HG03097 (cell line): ENCODE results near the gene AGTR2.
"Not testable (repeated sequence)": the region's sequence is repeated elsewhere in the genome, so short reads cannot be mapped to it uniquely, and the experiment has no call there.

ENCODE experiments used
- ATAC-seq: cut with Tn5 transposase; IDR thresholded peaks from one replicate; pipeline ENCODE4 v1.9.1; 2021; ENCODE audit not compliant: unreplicated experiment, low FRiP score

AGTR2 gene, protein sequence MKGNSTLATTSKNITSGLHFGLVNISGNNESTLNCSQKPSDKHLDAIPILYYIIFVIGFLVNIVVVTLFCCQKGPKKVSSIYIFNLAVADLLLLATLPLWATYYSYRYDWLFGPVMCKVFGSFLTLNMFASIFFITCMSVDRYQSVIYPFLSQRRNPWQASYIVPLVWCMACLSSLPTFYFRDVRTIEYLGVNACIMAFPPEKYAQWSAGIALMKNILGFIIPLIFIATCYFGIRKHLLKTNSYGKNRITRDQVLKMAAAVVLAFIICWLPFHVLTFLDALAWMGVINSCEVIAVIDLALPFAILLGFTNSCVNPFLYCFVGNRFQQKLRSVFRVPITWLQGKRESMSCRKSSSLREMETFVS

DNA sequence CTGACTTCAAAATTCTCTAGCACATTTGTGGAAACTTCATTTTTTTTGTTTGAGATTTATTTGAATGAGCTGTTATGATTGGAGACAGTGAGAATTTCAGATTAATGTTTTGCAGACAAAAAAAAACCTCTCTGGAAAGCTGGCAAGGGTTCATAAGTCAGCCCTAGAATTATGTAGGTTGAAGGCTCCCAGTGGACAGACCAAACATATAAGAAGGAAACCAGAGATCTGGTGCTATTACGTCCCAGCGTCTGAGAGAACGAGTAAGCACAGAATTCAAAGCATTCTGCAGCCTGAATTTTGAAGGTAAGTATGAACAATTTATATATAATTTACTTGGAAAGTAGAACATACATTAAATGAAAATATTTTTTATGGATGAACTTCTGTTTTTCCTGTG lies at the start of gene AGTR2:
AGTR2 (plus strand) TSS at position 234 of the 400 bp plus-strand sequence. CDS start 1,537 bp downstream, outside the sequence.
- ATAC-seq: no peak

DNA sequence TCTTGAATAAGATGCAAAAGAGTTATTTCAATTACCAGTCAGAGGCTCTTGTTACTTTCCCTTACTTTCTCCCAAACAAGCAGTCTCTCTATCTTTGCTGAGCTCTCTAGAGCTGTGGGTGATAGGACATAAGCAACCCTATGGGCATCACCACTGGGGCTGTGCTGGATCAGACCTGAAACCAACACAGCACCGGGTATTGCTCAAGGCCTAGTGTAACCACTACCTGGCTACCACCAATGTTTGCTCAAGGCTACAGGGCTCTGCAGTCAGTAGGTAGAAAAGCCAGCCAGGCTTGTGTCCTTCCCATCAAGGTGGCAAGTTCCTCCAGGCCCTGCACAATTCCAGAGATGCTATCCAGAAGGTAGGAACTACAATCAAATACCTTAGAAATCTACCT lies 35.3 kb upstream of the AGTR2 start:
- no peak for ATAC-seq

DNA sequence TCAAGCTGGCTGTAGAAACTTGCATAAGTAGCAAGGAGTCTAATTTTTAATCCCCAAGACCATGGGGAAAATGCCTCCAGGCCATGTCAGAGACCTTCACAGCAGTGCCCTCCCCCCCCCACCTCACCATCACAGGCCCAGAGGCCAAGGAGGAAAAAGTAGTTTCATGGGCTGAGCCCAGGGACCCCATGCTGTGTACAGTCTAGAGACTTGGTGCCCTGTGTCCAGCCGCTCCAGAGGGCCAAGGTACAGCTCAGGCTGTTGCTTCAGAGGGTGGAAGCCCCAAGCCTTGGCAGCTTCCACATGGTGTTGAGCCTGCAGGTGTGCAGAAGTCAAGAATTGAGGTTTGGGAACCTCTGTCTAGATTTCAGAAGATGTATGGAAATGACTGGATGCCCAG lies 29.3 kb upstream of the AGTR2 start:
- ATAC-seq: not testable (repeated sequence)

DNA sequence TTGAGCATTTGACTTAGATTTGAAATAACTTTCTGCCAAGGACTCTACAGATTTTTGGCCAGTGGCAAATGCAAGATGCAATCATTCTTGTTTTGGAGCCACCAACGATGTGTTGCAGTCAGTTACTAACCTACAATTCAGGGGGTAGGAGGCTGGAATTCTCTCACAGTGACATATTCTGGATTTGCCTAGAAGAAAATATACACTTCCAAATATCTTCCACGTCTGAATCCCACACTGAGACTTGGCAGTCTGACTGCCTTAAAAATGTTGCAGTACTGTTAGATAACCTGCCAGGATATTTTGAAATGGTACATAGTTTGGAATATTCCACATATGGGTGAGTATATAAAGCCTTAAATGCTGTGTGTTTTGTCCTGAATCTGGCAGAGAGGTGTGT lies 27.6 kb upstream of the AGTR2 start:
- no peak for ATAC-seq

DNA sequence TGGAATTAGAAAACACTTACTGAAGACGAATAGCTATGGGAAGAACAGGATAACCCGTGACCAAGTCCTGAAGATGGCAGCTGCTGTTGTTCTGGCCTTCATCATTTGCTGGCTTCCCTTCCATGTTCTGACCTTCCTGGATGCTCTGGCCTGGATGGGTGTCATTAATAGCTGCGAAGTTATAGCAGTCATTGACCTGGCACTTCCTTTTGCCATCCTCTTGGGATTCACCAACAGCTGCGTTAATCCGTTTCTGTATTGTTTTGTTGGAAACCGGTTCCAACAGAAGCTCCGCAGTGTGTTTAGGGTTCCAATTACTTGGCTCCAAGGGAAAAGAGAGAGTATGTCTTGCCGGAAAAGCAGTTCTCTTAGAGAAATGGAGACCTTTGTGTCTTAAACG lies 2.4 kb downstream of the AGTR2 start:
- ATAC-seq: no peak

DNA sequence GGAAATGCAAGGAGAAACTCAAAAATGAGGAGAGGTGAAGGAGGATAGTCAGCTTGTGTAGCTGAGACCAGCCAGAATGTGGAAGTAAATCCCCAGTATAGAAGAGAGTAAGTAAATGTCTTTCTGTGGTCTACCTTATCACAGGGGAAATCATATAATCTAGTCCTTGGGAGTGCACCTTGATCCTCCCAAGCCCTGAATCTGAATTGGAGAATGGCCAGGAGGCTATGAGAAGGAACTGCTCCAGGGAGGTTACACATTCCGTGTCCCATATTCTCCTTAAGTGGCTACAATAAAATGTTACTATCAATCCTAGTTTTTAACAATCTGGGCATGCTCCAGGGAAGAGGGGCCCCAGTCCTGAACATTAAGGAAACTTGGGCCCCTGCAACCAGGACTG lies 10.8 kb downstream of the AGTR2 start:
- no peak for ATAC-seq

DNA sequence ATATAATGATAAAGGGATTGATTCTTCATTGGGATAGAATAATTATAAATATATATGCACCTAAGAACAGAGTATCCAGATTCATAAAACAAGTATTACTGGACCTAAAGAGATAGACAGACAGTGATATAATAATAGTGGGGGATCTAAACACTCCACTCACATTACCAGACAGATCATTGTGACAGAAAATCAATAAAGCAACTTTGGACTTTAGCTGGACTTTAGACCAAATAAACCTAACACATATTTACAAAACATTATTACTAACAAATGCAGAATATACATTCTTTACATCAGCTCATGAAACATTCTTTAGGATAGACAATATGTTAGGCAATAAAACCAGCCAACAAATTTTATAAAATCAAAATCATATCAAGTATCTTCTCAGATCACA lies 14.6 kb downstream of the AGTR2 start:
- ATAC-seq: no peak

DNA sequence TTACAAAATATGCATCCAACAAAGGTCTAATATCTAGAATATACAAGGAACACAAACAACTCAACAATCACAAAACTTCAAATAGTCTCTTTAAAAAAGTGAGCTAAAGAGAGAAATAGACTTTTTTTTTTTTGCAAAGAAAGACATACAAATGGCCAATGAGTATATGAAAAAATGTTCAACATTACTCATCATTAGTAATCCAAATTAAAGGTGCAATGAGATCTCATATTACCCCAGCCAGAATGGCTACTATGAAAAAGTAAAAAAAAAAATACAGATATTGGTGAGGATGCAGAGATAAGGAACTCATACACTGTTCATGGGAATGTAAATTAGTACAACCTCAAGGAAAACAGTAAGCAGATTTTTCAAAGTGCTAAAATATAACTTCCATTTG lies 24.1 kb downstream of the AGTR2 start:
- no peak for ATAC-seq

DNA sequence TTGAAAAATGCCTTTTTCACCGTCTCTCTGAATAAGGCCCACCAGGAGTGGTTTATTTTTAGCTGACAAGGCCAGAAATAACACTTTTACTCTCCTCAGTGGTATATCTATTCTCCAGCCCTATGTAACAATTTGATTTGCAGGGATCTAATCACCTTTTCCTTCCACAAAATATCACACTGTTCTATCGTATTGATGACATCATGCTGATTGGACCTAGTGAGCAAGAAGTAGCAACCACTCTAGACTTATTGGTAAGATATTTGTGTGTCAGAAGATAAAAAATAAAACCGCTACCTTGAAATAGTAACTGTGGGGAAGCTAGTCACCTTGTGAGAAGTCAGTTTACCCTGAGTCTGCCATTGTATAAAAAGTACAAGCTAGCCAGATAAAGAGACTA lies 27.7 kb downstream of the AGTR2 start:
- ATAC-seq: no peak

DNA sequence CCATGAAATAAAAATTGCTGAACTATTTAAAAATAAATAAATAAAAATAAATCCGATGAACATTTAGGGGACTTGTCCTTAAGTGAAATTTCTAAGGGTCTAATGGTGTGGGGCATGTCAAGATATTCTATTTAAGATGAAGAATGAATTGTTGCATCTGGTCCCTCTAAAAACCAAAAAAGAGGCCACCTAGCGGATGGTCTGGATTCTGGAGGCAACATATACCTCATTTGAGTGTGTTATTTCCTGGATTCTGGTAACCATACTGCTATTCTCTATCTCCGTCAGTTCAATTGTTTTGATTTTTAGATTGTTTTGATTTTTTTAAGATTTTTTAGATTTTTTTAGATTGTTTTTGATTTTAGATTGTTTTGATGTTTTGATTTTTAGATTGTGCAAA lies 28.3 kb downstream of the AGTR2 start:
- ATAC-seq: no peak

DNA sequence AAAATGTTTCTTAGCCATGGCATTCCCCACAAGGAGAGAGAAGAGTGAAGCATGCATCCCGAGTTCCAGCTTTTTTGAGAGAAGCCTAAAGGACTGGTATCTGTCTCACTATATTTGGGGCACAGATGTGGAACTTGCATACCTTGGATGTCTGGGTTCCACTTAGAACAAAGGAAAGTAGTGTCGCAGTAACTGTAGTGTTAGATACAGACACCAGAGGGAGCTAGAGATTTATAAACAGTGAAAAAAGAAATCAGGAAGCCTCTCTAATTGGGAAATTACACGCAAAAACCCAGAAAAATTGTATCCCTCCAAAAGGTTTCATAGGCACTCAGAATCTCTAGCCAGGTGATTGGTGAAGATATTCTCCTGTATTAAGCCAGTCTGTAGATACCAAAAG lies 34.4 kb downstream of the AGTR2 start:
- ATAC-seq: no peak

DNA sequence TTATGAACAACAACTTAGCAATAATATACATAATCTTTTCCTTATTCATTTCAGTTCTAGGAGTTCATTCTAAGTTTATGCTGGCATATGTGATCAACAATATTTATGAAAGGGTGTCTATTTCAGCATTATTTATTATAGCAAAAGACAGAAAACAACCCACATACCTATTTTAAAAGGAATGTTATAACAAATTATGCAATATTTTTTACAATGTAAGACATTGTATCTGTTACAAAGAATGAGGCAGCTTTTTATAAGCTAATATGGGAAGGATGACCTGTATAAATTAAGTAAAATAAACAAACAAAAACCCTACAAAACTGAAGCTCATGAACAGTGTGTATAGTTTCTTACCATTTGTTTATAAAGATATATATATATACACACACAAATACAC lies 42.7 kb downstream of the AGTR2 start:
- no peak for ATAC-seq

DNA sequence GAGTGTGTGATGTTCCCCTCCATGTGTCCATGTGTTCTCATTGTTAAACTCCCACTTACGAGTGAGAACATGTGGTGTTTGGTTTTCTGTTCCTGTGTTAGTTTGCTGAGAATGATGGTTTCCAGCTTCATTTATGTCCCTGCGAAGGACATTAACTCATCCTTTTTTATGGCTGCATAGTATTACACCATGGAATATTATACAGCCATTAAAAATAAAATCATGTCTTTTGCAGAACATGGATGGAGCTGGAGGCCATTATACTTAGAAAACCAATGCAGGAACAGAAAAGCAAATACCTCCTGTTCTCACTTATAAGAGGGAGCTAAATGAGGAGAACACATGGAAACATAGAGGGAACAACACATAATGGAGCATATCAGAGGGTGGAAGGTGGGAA lies 46.5 kb downstream of the AGTR2 start:
- not testable (repeated sequence) for ATAC-seq
